GM18907 (cell line): ENCODE measurements around the gene MMEL1.

Source experiments
- ATAC-seq: cut with Tn5 transposase; IDR thresholded peaks from one replicate; pipeline ENCODE4 v1.9.1; 2021; ENCODE audit warnings: mild to moderate bottlenecking, moderate library complexity; ENCODE audit not compliant: unreplicated experiment

Gene MMEL1

GRCh38 chr1:2605509-2606395 lies 27.1 kb downstream of the MMEL1 start:
- no peak for ATAC-seq

- ATAC-seq: no peak
These were observed 27.8 kb downstream of the MMEL1 start for GRCh38 chr1:2604844-2605508.

- no peak for ATAC-seq
These were observed 28.5 kb downstream of the MMEL1 start for GRCh38 chr1:2604156-2604843.

GRCh38 chr1:2603521-2604155 lies 29.2 kb downstream of the MMEL1 start:
- ATAC-seq: no peak

GRCh38 chr1:2602866-2603520 lies 29.8 kb downstream of the MMEL1 start:
- no peak for ATAC-seq

GRCh38 chr1:2602311-2602835 lies 30.4 kb downstream of the MMEL1 start:
- ATAC-seq: no peak

GRCh38 chr1:2601721-2602303 lies 31.0 kb downstream of the MMEL1 start:
- no peak for ATAC-seq

GRCh38 chr1:2598329-2598931 lies 34.4 kb downstream of the MMEL1 start:
- no peak for ATAC-seq

- ATAC-seq: no peak
These were observed 35.1 kb downstream of the MMEL1 start for GRCh38 chr1:2597441-2598328.

- no peak for ATAC-seq
These were observed 36.1 kb downstream of the MMEL1 start for GRCh38 chr1:2596530-2597333.

- ATAC-seq: no peak
These were observed 36.8 kb downstream of the MMEL1 start for GRCh38 chr1:2595812-2596529.

- no peak for ATAC-seq
These were observed 37.5 kb downstream of the MMEL1 start for GRCh38 chr1:2595261-2595811.

- ATAC-seq: no peak
These were observed 38.1 kb downstream of the MMEL1 start for GRCh38 chr1:2594641-2595131.

GRCh38 chr1:2594001-2594640 lies 38.7 kb downstream of the MMEL1 start:
- no peak for ATAC-seq

- ATAC-seq: no peak
These were observed 39.5 kb downstream of the MMEL1 start for GRCh38 chr1:2593251-2593878.

GRCh38 chr1:2592672-2593071 lies 40.1 kb downstream of the MMEL1 start:
- no peak for ATAC-seq
